Adipocyte (in vitro differentiated cells): ENCODE measurements around the gene MAN1B1.

ENCODE experiments used
- DNase-seq: peaks from one replicate; pipeline ENCODE4 v3.0.0-alpha.2; 2015; ENCODE audit warnings: low read depth
- H3K27me3 ChIP-seq: replicated peaks from 2 replicates; pipeline ENCODE4 v1.7.0; 2013; ENCODE audit warnings: mild to moderate bottlenecking, low read length, moderate library complexity; ENCODE audit not compliant: control insufficient read depth, insufficient read depth
- H3K36me3 ChIP-seq: 2 replicates; pipeline ENCODE4 v1.7.0; 2013; ENCODE audit warnings: low read length, mild to moderate bottlenecking, moderate library complexity; ENCODE audit not compliant: control insufficient read depth, insufficient read depth, severe bottlenecking
- H3K4me1 ChIP-seq: 2 replicates; pipeline ENCODE4 v1.7.0; 2013; ENCODE audit warnings: mild to moderate bottlenecking, low read length, moderate library complexity; ENCODE audit not compliant: control insufficient read depth, insufficient read depth
- H3K4me3 ChIP-seq: 2 replicates; pipeline ENCODE4 v1.7.0; 2013; ENCODE audit warnings: mild to moderate bottlenecking, low read length, moderate library complexity
- H3K9ac ChIP-seq: 2 replicates; pipeline ENCODE4 v1.7.0; 2013; ENCODE audit warnings: mild to moderate bottlenecking, low read length, moderate library complexity
- H3K9me3 ChIP-seq: 2 replicates; pipeline ENCODE4 v1.7.0; 2013; ENCODE audit warnings: mild to moderate bottlenecking, low read length, moderate library complexity; ENCODE audit not compliant: control insufficient read depth

The MAN1B1 gene

DNA sequence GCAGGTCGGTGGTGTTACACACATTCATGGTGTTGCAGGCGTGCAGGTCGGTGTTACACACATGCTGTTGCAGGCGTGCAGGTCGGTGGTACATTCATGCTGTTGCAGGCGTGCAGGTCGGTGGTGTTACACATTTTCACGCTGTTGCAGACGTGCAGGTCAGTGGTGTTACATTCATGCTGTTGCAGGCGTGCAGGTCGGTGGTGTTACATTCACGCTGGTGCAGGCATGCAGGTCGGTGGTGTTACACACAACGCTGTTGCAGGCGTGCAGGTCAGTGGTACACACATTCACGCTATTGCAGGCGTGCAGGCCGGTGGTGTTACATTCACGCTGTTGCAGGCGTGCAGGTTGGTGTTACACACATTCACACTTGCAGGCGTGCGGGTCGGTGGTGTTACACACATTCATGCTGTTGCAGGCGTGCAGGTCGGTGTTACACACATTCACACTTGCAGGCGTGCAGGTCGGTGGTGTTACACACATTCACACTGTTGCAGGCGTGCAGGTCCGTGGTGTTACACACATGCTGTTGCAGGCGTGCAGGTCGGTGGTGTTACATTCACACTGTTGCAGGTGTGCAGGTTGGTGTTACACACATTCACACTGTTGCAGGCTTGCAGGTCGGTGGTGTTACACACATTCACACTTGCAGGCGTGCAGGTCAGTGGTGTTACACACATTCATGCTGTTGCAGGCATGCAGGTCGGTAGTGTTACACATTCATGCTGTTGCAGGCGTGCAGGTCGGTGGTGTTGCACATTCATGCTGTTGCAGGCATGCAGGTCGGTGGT is 16.6 kb downstream of the MAN1B1 start:
- H3K27me3 ChIP-seq, result no peaks in the 10 kb centered on the region
- H3K36me3 ChIP-seq, result peaks cover 85% of the 10 kb centered on the region

DNA sequence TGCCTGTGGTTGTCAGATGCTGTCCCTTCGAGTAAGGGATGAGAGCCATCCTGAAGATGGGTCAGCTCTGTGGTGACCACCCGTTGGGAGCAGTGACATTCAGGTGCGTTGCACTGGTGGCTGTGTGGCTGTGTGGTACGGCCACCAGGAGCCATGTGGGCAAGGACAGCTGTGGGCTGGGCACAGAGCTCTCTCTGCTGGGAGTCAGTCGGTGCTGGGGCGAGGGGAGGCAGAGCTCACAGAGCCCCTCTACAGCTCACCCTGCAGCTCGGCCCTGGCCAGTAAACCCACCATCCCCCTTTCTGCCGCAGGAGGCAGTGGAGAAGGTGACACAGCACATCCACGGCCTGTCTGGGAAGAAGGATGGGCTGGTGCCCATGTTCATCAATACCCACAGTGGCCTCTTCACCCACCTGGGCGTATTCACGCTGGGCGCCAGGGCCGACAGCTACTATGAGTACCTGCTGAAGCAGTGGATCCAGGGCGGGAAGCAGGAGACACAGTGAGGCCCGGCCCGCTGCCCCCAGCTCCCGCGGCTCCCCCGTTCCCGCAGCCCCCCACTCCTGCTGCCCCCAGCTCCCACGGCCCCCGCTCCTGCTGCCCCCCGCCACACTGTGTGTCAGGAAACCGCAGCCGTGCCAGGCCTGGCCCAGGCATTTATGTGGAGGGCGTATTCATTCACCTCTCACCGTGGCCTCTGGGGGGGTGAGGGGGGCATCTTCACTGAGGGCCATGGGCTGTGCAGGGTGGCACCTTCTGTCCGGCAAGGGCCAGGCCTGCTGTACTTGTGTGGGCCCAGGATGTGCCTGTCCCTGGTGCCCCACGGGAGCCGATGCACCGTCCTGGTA is 19.3 kb downstream of the MAN1B1 start:
- no peaks in the 10 kb centered on the region for H3K9me3 ChIP-seq
- no peaks in the 10 kb centered on the region for H3K27me3 ChIP-seq
- DNase-seq, result no peak
- H3K36me3 ChIP-seq, result peaks cover 85% of the 10 kb centered on the region
- H3K4me3 ChIP-seq, result no peak overlapping the region
- H3K9ac ChIP-seq, result no peak overlapping the region
- no peaks in the 10 kb centered on the region for H3K4me1 ChIP-seq

More for the DNA sequence above, 16.6 kb downstream of the MAN1B1 start:
- Histone ChIP-seq H3K9ac (no peak overlapping the region), H3K9me3 (no peaks in the 10 kb centered on the region), H3K4me3 (no peak overlapping the region), H3K4me1 (no peaks in the 10 kb centered on the region)
- DNase-seq, result no peak

DNA sequence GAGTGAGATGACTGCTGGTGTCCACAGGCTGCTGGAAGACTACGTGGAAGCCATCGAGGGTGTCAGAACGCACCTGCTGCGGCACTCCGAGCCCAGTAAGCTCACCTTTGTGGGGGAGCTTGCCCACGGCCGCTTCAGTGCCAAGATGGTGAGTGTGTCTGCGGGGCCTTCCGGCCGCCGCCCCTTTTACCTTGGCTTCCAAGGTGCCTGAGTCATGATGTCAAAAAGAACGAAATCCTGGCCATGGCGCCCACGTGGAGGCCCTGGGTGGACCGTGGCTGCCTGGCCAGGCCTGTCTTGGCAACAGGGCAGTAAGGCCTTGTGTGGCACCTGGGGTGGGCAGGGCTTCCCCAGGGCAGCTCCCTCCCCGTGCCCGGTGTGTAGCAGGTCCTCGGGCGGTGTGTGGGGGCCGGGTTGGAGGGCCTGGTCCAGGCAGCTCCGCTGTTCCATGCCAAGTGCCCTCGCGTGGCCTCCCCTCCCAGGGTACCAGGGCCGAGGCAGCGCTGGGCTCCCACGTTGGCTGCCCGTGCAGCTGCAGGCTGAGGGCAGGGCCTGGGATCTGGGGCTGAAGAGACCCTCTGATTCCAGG is 20.0 kb downstream of the MAN1B1 start:
- H3K4me1 ChIP-seq, result no peaks in the 10 kb centered on the region
- H3K36me3 ChIP-seq, result peaks cover 77% of the 10 kb centered on the region
- H3K9me3 ChIP-seq, result no peaks in the 10 kb centered on the region
- H3K9ac ChIP-seq, result no peak overlapping the region
- no peaks in the 10 kb centered on the region for H3K27me3 ChIP-seq
- DNase-seq, result no peak
- no peak overlapping the region for H3K4me3 ChIP-seq

DNA sequence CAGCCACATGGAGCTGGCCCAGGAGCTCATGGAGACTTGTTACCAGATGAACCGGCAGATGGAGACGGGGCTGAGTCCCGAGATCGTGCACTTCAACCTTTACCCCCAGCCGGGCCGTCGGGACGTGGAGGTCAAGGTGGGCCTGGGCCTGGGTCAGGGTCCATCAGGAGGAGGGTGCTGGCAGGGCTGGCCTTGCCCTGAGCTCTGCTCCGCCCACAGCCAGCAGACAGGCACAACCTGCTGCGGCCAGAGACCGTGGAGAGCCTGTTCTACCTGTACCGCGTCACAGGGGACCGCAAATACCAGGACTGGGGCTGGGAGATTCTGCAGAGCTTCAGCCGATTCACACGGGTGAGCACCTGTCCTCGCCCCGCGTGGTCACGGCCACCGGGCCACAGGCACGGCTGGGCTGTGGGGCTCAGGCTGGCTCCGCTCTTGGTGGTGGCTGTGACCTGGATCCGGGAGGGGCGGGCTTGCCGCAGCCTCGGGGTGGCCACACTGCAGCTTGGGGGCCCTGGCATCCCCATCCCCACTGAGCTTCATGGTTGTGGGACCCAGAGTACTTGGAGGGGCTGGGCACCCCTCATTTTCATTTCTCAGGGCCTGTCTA is 20.6 kb downstream of the MAN1B1 start:
- DNase-seq, result no peak
- Histone ChIP-seq H3K4me1 (no peaks in the 10 kb centered on the region), H3K36me3 (peaks cover 71% of the 10 kb centered on the region)

DNA sequence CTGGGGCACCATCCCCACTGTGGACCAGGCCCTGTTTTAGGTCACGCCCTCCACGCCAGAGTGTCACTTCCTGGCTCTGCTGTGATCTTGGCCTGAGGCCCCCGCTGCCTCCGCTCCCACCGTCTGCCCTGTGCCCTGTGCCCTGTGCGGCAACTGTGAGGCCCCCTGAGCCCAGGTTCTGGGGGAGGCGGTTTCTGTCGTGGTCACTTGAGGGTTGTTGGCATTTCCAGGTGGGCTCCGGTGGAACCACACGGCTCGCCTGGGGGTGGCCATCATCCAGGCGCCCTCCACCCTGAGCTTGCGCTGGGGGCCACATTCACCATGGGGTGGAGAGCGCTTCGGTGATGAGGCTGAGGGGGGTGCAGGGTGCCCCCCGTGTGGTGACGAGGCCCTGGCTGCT is 21.2 kb downstream of the MAN1B1 start:
- H3K4me1 ChIP-seq, result no peaks in the 10 kb centered on the region
- H3K9me3 ChIP-seq, result no peaks in the 10 kb centered on the region
- H3K4me3 ChIP-seq, result no peak overlapping the region
- DNase-seq, result no peak
- H3K36me3 ChIP-seq, result peaks cover 65% of the 10 kb centered on the region
- H3K27me3 ChIP-seq, result no peaks in the 10 kb centered on the region
- H3K9ac ChIP-seq, result no peak overlapping the region

More for the DNA sequence above, 20.6 kb downstream of the MAN1B1 start:
- Histone ChIP-seq H3K4me3 (no peak overlapping the region), H3K27me3 (no peaks in the 10 kb centered on the region), H3K9me3 (no peaks in the 10 kb centered on the region), H3K9ac (no peak overlapping the region)

DNA sequence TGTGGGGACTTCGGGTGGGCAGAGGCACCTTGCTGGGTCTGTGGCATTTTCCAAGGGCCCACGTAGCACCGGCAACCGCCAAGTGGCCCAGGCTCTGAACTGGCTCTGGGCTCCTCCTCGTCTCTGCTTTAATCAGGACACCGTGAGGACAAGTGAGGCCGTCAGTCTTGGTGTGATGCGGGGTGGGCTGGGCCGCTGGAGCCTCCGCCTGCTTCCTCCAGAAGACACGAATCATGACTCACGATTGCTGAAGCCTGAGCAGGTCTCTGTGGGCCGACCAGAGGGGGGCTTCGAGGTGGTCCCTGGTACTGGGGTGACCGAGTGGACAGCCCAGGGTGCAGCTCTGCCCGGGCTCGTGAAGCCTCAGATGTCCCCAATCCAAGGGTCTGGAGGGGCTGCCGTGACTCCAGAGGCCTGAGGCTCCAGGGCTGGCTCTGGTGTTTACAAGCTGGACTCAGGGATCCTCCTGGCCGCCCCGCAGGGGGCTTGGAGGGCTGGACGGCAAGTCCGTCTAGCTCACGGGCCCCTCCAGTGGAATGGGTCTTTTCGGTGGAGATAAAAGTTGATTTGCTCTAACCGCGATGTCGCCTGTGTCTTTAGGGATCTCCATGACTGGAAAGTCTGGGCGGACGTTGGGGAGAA is 21.9 kb downstream of the MAN1B1 start:
- Histone ChIP-seq H3K4me1 (no peaks in the 10 kb centered on the region), H3K9me3 (no peaks in the 10 kb centered on the region), H3K9ac (no peak overlapping the region), H3K4me3 (no peak overlapping the region), H3K27me3 (no peaks in the 10 kb centered on the region), H3K36me3 (peaks cover 58% of the 10 kb centered on the region)
- no peak for DNase-seq

DNA sequence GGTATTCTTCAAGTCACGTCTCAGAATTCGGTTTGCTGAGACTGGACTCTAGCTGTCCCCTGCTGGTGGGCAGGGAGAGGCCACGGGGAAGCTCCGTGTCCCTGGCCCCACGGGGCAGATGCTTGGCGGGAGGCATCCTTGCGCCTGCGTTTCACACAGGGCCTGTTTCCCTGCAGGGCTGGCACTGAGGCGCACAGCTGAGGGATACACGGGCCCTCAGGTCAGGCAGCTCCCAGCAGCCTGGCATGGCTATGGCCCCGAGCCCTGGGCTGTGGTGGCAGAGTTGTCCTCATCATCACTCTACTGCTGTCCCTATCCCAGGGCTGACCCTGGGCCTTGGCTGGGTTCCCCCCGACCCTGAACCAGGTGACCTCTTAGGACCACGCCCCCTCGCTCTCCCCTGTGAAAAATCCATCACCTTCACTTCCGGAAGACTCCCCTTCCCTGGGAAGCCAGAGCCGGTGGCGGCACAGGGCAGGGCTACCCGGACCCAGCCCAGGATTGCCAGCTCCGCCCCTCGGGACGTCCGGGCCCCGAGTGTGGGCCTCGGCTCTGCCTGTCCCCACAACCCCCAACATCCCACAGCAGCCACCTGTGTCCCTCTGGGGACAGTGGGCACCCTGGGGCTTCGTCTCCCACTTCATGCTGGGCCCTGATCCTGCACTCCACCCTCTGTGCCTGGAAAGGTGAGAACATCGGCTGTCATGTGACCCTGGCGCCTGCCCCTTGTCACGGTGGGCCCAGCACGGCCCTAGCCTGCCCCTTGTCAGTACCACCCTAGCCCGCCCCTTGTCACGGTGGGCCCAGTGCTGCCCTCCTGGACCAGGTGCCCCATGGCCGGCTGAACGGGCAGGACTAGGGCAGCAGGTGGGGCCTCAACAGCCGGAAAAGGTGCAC is 22.7 kb downstream of the MAN1B1 start:
- no peak for DNase-seq
- Histone ChIP-seq H3K9ac (no peak overlapping the region), H3K9me3 (no peaks in the 10 kb centered on the region), H3K36me3 (peaks cover 50% of the 10 kb centered on the region), H3K27me3 (no peaks in the 10 kb centered on the region), H3K4me1 (no peaks in the 10 kb centered on the region), H3K4me3 (no peak overlapping the region)

DNA sequence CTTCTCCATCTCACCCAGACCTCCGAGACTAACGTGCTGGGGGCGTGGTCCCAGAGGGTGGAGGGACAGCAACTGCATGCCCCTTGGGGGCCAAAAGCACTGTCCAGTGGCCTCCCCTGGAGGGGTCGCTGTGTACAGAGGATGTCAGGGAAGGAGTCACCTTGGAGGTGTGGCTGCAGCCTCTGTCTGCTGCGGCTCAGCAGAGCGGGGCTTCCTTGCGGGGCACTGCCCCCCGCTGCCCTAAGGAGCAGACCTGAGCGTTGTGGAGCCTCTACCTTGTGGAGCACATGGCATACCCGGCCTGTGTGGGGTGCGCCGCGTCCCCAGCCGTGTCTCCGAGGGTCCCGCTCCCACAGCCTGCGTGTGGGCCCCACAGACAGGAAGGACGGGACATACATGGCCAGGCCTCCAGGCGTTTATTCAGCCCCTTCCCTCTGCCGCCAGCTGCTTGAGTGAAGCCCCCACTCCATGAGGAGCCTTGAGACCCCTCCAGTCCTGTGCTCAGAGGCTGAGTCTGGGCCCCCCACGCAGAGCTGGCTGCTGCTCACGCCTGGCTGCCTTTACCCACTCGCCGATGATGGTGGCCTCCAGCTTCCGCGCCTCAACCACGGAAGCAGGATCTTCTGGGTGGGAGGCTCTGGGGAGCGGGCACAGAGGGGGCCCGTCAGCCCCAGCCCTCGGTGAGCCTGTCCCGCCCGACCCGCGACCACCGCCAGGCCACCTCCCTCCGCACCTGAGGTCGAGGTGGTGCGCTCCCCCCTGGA is 23.5 kb downstream of the MAN1B1 start:
- Histone ChIP-seq H3K4me3 (no peak overlapping the region), H3K27me3 (no peaks in the 10 kb centered on the region)

DNA sequence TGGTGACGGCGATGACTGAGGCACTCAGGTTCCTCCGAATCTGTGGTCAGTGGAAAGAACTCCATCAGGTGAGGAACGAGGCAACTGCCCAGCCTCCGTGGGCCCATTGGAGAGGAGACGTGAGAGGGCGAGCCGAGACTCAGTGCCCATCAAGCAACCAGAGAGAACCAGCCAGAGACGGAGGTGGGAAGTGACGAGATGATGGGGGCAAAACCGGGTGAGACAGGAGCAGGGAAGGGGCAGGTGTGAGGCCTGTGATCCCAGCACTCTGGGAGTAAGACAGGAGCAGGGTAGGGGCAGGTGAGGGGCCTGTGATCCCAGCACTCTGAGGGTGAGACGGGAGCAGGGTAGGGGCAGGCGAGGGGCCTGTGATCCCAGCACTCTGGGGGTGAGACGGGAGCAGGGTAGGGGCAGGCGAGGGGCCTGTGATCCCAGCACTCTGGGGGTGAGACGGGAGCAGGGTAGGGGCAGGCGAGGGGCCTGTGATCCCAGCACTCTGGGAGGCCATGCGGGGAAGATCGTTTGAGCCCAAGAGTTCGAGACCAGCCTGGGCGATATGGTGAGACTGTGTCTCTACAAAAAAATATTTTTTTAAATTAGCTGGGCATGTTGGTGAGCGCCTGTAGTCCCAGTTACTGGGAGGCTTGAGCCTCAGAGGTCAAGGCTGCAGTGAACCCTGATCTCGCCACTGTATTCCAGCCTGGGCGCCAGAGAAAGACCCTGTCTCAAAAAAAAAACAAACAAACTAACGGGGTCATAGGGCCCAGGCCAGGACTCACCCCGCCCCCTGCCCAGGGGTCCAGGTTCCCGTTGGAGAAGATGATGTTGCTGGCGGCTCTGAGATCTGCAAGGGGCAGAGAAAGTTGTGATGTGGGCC is 24.4 kb downstream of the MAN1B1 start:
- no peaks in the 10 kb centered on the region for H3K27me3 ChIP-seq
- H3K9me3 ChIP-seq, result no peaks in the 10 kb centered on the region
- H3K36me3 ChIP-seq, result peaks cover 38% of the 10 kb centered on the region
- no peak overlapping the region for H3K4me3 ChIP-seq
- H3K9ac ChIP-seq, result no peak overlapping the region
- no peaks in the 10 kb centered on the region for H3K4me1 ChIP-seq
- no peak for DNase-seq

More for the DNA sequence above, 23.5 kb downstream of the MAN1B1 start:
- Histone ChIP-seq H3K4me1 (no peaks in the 10 kb centered on the region), H3K9me3 (no peaks in the 10 kb centered on the region), H3K36me3 (peaks cover 45% of the 10 kb centered on the region), H3K9ac (no peak overlapping the region)
- no peak for DNase-seq
